Stomach (tissue), 9 donors: Measurements from ENCODE around the gene ARHGAP32. TPM values are rescaled to one million over a fixed set of nuclear protein-coding genes. Genes with fewer than 3 reads are reported as not detected.

ENCODE experiments used
- DNase-seq, 2 donors: peaks; one replicate each; pipeline versions ENCODE4 v3.0.0 to v3.0.0-alpha.2; 2013 to 2019
- H3K27ac ChIP-seq, 5 donors: fragments of 200-600 bp in 4 of 5; sonication (generic) in 4 of 5; one replicate each; pipeline ENCODE4 v1.5.1; 2013 to 2019; ENCODE audit warnings: mild to moderate bottlenecking in 1 of 5, moderate library complexity in 1 of 5
- H3K27me3 ChIP-seq, 3 donors: fragments of 200-600 bp; sonication (generic); one replicate each; pipeline ENCODE4 v1.5.1; 2017 to 2019; ENCODE audit warnings: mixed run types in 1 of 3
- H3K36me3 ChIP-seq, 4 donors: fragments of 200-600 bp; sonication (generic); 1 replicate in 3 of 4; 2 replicates in 1 of 4; pipeline ENCODE4 v1.5.1; 2016 to 2019
- H3K4me1 ChIP-seq, 4 donors: fragments of 200-600 bp; sonication (generic); one replicate each; pipeline ENCODE4 v1.5.1; 2016 to 2019
- H3K4me3 ChIP-seq, 4 donors: fragments of 200-600 bp; sonication (generic) in 3 of 4; one replicate each; pipeline ENCODE4 v1.5.1; 2016 to 2019; ENCODE audit warnings: mild to moderate bottlenecking in 1 of 4
- H3K9me3 ChIP-seq, 4 donors: fragments of 200-600 bp; sonication (generic); one replicate each; pipeline ENCODE4 v1.5.1; 2016 to 2019
- EP300 ChIP-seq: sonication (generic); formaldehyde crosslinking; IDR thresholded peaks from one replicate; pipeline ENCODE4 v1.6.1; 2017; ENCODE audit warnings: antibody characterized with exemption
- POLR2A ChIP-seq, 4 donors: fragments of 450-650 bp; IDR thresholded peaks; one replicate each; pipeline ENCODE4 v1.6.1; 2016; ENCODE audit warnings: antibody characterized with exemption in 4 of 4, control low read depth in 2 of 4, mild to moderate bottlenecking in 1 of 4, moderate library complexity in 1 of 4
- POLR2AphosphoS5 ChIP-seq, 3 donors: sonication (generic); formaldehyde crosslinking; IDR thresholded peaks; one replicate each; pipeline ENCODE4 v1.6.1; 2016; ENCODE audit warnings: antibody characterized with exemption in 3 of 3
- WGBS, 5 donors: extraction: QIAGEN DNeasy Blood & Tissue Kit in 3 of 5; methylation state at CpG; one replicate each; pipeline versions ENCODE4 v1.1.5 to v1.1.7; 2013 to 2018; 5-methylcytosine and 5-hydroxymethylcytosine counted together
- intact Hi-C: fragments of 100-400 bp; cut with DNase I; formaldehyde crosslinking; loops from one replicate; pipeline ENCODE4 v1.15.1; 2023; ENCODE audit warnings: low total_unique reads
- polyA plus RNA-seq, 3 donors: library from polyadenylated mRNA; stranded (reverse); fragments of 200-250 nt; gene quantifications; one replicate each; pipeline ENCODE4 v1.2.3, GENCODE V29; 2013
- total RNA-seq, 5 donors: library from RNA; depleted of rRNA; stranded (reverse); fragments of >200 nt; gene quantifications; one replicate each; pipeline versions ENCODE4 v1.1.0 to v1.2.3, GENCODE V29; 2014 to 2016
- TF ChIP-seq, protein P1 (sequence below), 7 experiments: fragments of 450-650 bp in 4 of 7; fragments of 200-600 bp in 3 of 7; sonication (generic) in 3 of 7; IDR thresholded peaks; one replicate each; pipeline ENCODE4 v1.5.1; 2016 to 2019; ENCODE audit warnings: antibody characterized with exemption in 7 of 7, control low read depth in 2 of 7, mild to moderate bottlenecking in 1 of 7
- donor health status: healthy with polysubstance abuse.
- donor health status: Bipolar disorder and iron deficiency.
- donor health status: healthy.

Gene ARHGAP32
- total and polyA plus RNA-seq, 8 donors, result 2.9 to 70.1 (median 34.3) TPM

GRCh38 chr11:128962896-128963295, 229.2 kb downstream of the ARHGAP32 start:
- Histone ChIP-seq H3K27me3 (no peaks in the 10 kb centered on the region), H3K4me1 (no peaks in the 10 kb centered on the region), H3K36me3 (peaks cover 0 to 6% (median 4%) of the 10 kb centered on the region in 4 donors), H3K4me3 (no peak overlapping the region), H3K27ac (no peak overlapping the region), H3K9me3 (no peaks in the 10 kb centered on the region)
- TF ChIP-seq POLR2A (IDR thresholded peaks at IDR 0.05) (no peak), EP300 (no peak), POLR2AphosphoS5 (IDR thresholded peaks at IDR 0.05) (no peak)
- TF ChIP-seq, protein P1, sequence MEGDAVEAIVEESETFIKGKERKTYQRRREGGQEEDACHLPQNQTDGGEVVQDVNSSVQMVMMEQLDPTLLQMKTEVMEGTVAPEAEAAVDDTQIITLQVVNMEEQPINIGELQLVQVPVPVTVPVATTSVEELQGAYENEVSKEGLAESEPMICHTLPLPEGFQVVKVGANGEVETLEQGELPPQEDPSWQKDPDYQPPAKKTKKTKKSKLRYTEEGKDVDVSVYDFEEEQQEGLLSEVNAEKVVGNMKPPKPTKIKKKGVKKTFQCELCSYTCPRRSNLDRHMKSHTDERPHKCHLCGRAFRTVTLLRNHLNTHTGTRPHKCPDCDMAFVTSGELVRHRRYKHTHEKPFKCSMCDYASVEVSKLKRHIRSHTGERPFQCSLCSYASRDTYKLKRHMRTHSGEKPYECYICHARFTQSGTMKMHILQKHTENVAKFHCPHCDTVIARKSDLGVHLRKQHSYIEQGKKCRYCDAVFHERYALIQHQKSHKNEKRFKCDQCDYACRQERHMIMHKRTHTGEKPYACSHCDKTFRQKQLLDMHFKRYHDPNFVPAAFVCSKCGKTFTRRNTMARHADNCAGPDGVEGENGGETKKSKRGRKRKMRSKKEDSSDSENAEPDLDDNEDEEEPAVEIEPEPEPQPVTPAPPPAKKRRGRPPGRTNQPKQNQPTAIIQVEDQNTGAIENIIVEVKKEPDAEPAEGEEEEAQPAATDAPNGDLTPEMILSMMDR (IDR thresholded peaks at IDR 0.05), result no peak
- intact Hi-C loops, result no loop called here
- WGBS, 5 donors, result 81 to 90% (median 86%) methylated on average over 5 of the region's 5 CpGs
- DNase-seq, result no peak

DNA sequence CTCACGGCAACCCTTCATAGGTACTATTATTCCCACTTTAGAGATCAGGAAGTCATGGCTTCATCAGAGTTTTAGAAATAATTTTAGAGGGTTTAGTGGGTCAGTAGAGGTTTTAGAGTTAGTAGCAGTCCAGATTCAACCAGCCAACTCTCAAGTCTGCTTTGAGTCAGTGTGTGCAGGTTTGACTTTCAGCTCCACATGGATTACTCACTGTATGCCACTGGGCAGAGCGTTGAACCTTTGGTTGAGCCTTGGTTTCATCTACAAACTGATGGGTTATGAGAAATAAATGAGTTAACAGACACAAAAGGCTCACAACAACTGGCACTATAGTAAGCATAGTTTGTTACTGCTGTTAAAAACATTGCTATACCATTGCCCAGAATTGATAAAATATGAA, 230.5 kb downstream of the ARHGAP32 start:
- DNase-seq, result no peak
- TF ChIP-seq EP300 (no peak), POLR2A (IDR thresholded peaks at IDR 0.05) (no peak), POLR2AphosphoS5 (IDR thresholded peaks at IDR 0.05) (no peak)
- TF ChIP-seq, protein P1 (IDR thresholded peaks at IDR 0.05), result no peak
- peaks cover 0 to 7% (median 0%) of the 10 kb centered on the region in 3 donors for H3K27me3 ChIP-seq
- H3K36me3 ChIP-seq, result peaks cover 0 to 5% (median 2%) of the 10 kb centered on the region in 4 donors
- WGBS, 5 donors, result 79 to 91% (median 89%) methylated on average over 2 of the region's 2 CpGs
- intact Hi-C loops, result no loop called here
- H3K4me1 ChIP-seq, result no peaks in the 10 kb centered on the region
- H3K27ac ChIP-seq, result no peak overlapping the region
- H3K4me3 ChIP-seq, result no peak overlapping the region
- no peaks in the 10 kb centered on the region for H3K9me3 ChIP-seq

GRCh38 chr11:128957202-128957482, 235.0 kb downstream of the ARHGAP32 start:
- DNase-seq, result no peak
- WGBS, 5 donors, result 72 to 91% (median 83%) methylated on average over 8 of the region's 8 CpGs
- peaks cover 0 to 4% (median 0%) of the 10 kb centered on the region in 4 donors for H3K4me1 ChIP-seq
- H3K9me3 ChIP-seq, result no peaks in the 10 kb centered on the region
- no peak overlapping the region for H3K27ac ChIP-seq
- intact Hi-C loops, result loop anchor here (2.0 kb wide), 1 partner anchor 72 kb away; no protein-coding TSS in a partner anchor
- no peak overlapping the region for H3K4me3 ChIP-seq
- TF ChIP-seq POLR2AphosphoS5 (IDR thresholded peaks at IDR 0.05) (no peak), POLR2A (IDR thresholded peaks at IDR 0.05) (no peak), EP300 (no peak)
- TF ChIP-seq, protein P1 (IDR thresholded peaks at IDR 0.05), result no peak
- H3K27me3 ChIP-seq, result peaks cover 0 to 15% (median 0%) of the 10 kb centered on the region in 3 donors
- H3K36me3 ChIP-seq, result peaks cover 0 to 4% (median 0%) of the 10 kb centered on the region in 4 donors

- intact Hi-C loops, result loop anchor here (2.0 kb wide), 1 partner anchor 72 kb away; no protein-coding TSS in a partner anchor
- Histone ChIP-seq H3K4me1 (peaks cover 0 to 4% (median 0%) of the 10 kb centered on the region in 4 donors), H3K9me3 (no peaks in the 10 kb centered on the region), H3K27ac (no peak overlapping the region), H3K4me3 (no peak overlapping the region), H3K36me3 (peaks cover 0 to 4% (median 0%) of the 10 kb centered on the region in 4 donors), H3K27me3 (peaks cover 0 to 15% (median 0%) of the 10 kb centered on the region in 3 donors)
- WGBS, 5 donors, result 49 to 51% (median 51%) methylated on average over 8 of the region's 8 CpGs
- TF ChIP-seq POLR2A (IDR thresholded peaks at IDR 0.05) (no peak), EP300 (no peak), POLR2AphosphoS5 (IDR thresholded peaks at IDR 0.05) (no peak)
- TF ChIP-seq, protein P1 (IDR thresholded peaks at IDR 0.05), result peak in 5 of 7 experiments; percentile 26 to 87 (median 62)
- peak in 1 of 2 donors; percentile 87 for DNase-seq
These were observed 235.5 kb downstream of the ARHGAP32 start for GRCh38 chr11:128956401-128957201.
